ENCODE measurements around the gene FBXO39. TPM values are rescaled to one million over a fixed set of nuclear protein-coding genes. Genes with fewer than 3 reads are reported as not detected.

The FBXO39 gene
- total and polyA plus RNA-seq, 5 experiments from 2014 or later: 0.15 to 0.29 TPM; not detected in 3

- peak within 1 kb of the TSS; percentile 64 to 90 (median 86) for H3K4me3 Mint-ChIP-seq
- peaks cover 34 to 79% (median 66%) of the 10 kb centered on the region in 5 donors for H3K27me3 Mint-ChIP-seq
- peaks cover 11 to 20% (median 14%) of the 10 kb centered on the region in 4 donors for H3K4me1 Mint-ChIP-seq
- peak within 1 kb of the TSS in 9 of 10 donors; percentile 19 to 97 (median 93) for H3K27ac Mint-ChIP-seq
- ATAC-seq (peak; percentile 90 to 93), DNase-seq (peak; percentile 47 to 92 (median 75))
- POLR2A ChIA-PET: no interaction called here
- no peaks in the 10 kb centered on the region for H3K9me3 Mint-ChIP-seq
- no peaks in the 10 kb centered on the region for H3K36me3 Mint-ChIP-seq
These were observed 55.7 kb downstream of the FBXO39 start, which contains the start of gene TEKT1 for GRCh38 chr17:6831661-6832263. TEKT1 (minus strand) TSS chr17:6831729; CDS start chr17:6830376, 1,353 bp downstream.

Other genes starting within 250 kb of the FBXO39 start
- under 1 TPM; 0.44 to 0.74 TPM for gene PITPNM3, start 219.7 kb upstream of the FBXO39 start, total RNA-seq
- gene PITPNM3, start 219.7 kb upstream of the FBXO39 start, polyA plus RNA-seq: not detected
- gene KIAA0753, start 135.5 kb upstream of the FBXO39 start, total RNA-seq: 10 to 100 TPM; 17.5 to 24.8 TPM
- gene KIAA0753, start 135.5 kb upstream of the FBXO39 start, polyA plus RNA-seq: 1 to 10 TPM; 1.2 to 2.3 (median 2.2) TPM
- 10 to 100 TPM; 17.2 to 20.9 TPM for gene TXNDC17, start 135.2 kb upstream of the FBXO39 start, total RNA-seq
- 10 to 100 TPM; 48.7 to 73.5 (median 60.3) TPM for gene TXNDC17, start 135.2 kb upstream of the FBXO39 start, polyA plus RNA-seq
- 10 to 100 TPM; 23.1 to 27.3 TPM for gene MED31, start 124.6 kb upstream of the FBXO39 start, total RNA-seq
- 10 to 100 TPM; 25.2 to 30.7 (median 28.6) TPM for gene MED31, start 124.6 kb upstream of the FBXO39 start, polyA plus RNA-seq
- 1 to 10 TPM; 3.4 to 4.2 TPM for gene C17orf100, start 124.5 kb upstream of the FBXO39 start, total RNA-seq
- 1 to 10 TPM; 2.2 to 6.4 (median 5.8) TPM for gene C17orf100, start 124.5 kb upstream of the FBXO39 start, polyA plus RNA-seq
- gene SLC13A5, start 62.8 kb upstream of the FBXO39 start, total RNA-seq: not detected
- under 1 TPM in 1 of 3 donors, not detected in 2; 0.43 TPM for gene SLC13A5, start 62.8 kb upstream of the FBXO39 start, polyA plus RNA-seq
- 10 to 100 TPM; 40.7 to 41.3 TPM for gene XAF1, start 20.2 kb upstream of the FBXO39 start, total RNA-seq
- 10 to 100 TPM; 19.7 to 40.0 (median 22.0) TPM for gene XAF1, start 20.2 kb upstream of the FBXO39 start, polyA plus RNA-seq
- gene TEKT1, start 55.5 kb downstream of the FBXO39 start, total RNA-seq: not detected
- not detected for gene TEKT1, start 55.5 kb downstream of the FBXO39 start, polyA plus RNA-seq
- not detected for gene ALOX12, start 219.8 kb downstream of the FBXO39 start, total RNA-seq
- gene ALOX12, start 219.8 kb downstream of the FBXO39 start, polyA plus RNA-seq: under 1 TPM; 0.09 to 0.31 (median 0.12) TPM
- gene RNASEK, start 236.4 kb downstream of the FBXO39 start, total RNA-seq: 100 to 1,000 TPM; 117 to 120 TPM
- 100 to 1,000 TPM; 477 to 597 (median 559) TPM for gene RNASEK, start 236.4 kb downstream of the FBXO39 start, polyA plus RNA-seq
- gene BCL6B, start 246.8 kb downstream of the FBXO39 start, total RNA-seq: not detected
- gene BCL6B, start 246.8 kb downstream of the FBXO39 start, polyA plus RNA-seq: not detected

All from naive thymus-derived CD8-positive, alpha-beta T cell (primary cell).